Hematopoietic multipotent progenitor cell treated with erythropoietin and hydrocortisone succinate and interleukin-3 and kit ligand, for 15 days (in vitro differentiated cells): ENCODE data around the gene CAPZB.

Experiments used
- DNase-seq: peaks from one replicate; pipeline ENCODE4 v3.0.0-alpha.2; 2015; ENCODE audit warnings: low spot score

The CAPZB gene

DNA sequence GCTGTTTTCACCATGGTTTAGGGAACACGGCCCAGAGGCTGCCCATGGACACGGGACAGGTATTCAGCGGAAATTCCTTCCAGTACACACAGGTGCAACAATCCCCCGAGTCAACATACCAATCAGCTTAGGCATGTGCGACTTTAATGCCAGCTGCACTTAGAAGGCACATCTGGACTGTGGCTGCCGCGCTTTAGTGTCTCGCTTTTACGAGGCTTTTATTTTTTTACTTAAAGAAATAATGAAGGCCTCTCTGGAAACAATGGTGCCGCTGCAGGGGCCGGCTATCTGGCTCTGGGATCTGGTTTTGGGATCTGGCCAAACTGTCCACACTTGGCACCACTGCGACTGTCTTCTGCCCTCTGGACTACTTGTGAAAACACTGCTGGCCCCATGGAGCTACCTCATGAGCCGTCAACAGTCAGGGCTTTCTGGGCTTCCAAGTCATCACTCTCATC, 117.7 kb downstream of the CAPZB start:
- DNase-seq = no peak

DNA sequence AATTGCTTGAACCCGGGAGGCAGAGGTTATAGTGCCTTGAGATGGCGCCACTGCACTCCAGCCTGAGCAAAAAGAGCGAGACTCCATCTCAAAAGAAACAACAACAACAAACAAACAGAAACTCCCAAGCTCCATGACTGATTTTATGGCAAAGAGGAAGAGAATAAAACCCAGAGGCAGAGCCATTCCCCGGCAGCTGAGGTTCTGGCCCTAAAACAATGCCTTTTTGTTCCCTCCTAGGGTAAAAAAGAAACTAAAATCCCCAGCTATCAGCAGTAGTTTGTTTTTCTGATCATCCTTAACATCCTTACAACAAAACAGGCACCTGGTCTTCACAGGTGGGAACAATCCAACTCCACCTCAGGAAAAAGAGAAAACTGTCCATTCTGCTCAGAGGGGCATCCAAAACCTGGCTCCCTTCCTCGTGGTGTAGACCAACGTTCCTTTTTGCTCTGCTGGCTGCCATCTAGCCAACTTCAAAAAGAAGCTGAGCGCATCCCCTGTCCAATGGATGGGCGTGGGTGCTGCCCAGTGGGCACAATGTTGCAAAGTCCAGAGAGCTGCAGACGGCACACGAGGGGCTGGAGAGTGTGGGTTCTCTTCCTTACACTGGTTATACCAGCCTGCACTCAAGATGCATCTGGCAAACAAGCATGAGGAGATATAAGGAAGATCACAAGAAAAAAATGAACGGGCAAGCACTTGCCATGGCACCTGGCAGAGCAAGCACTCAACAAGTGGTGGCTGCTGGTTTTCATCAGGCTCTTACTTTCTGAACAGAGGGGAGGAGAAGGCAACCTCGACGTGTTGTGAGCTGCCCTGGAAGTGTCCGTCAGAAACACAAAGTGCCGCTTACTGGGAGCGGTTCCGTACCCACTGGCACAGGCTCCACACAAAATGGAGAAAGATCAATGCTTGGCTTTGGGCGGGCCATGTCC, 118.5 kb downstream of the CAPZB start:
- no peak for DNase-seq

DNA sequence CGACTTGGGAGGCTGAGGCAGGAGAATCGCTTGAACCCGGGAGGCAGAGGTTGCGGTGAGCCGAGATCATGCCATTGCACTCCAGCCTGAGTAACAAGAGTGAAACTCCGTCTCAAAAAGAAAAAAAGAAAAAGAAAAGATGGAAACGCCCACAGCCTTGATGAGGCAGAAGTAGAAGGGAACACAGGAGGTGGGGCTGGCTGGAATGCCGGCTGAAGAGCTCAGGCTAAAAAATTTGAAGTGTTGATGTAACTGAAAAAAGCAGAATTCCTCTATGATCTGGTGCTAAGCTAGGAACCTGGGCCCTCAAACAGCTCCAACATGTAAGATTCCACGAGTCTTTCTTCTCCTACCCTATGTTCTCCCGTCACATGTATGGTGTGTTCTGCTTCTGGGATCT, 119.6 kb downstream of the CAPZB start:
- DNase-seq = no peak

DNA sequence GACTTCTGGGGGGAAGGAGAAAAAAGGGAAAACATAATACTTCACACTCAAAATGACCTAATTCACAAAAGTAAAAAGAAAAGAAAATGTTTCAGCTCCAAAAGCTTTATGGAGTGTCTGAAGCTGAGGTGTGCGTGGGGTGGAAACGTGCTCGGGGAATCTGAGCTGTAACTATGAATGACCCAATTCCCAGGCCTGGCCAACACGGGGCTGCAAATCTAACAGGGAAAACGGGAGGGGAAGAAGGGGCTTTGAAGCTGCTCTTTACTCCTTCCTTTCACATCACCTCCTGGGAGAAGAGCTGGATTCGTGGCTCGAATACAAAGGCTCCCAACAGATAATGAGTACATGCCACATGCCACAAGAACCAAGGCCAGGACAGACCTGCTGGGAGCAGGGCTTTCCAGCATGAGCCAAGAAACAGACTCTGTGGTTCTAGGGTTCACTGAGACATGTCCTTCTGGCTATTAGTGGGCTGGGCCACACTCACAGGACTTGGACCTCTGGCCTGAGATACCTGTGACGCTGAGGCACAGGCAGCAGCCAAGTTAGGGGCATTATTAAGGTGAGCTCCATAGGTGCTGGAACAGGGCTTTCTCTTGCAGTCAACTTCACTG, 121.7 kb downstream of the CAPZB start:
- no peak for DNase-seq

DNA sequence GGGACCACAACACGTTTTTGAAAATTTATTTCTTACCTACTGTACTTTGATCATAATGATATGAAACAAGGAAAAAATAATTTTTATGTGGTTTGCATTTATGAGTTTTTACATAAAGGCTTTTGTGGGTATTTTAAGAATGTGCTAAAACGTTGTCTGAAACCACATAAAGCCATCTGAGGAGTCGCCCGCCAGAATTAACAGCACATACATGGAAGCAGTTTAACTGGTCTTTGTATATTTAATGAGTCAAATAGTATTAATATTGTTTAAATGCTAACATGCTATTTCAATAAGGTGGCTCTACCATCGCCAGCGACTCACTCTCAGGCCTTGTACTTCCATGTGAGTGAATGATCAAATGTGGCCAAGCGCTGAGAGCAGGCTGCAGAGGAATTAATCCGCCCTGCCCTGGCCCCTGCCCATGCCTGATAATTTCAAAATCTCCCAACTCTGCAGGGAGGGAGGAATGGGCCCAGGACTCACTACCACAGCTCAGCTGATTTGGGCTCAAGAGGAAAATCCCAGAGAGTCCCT, 123.7 kb downstream of the CAPZB start:
- DNase-seq = no peak

DNA sequence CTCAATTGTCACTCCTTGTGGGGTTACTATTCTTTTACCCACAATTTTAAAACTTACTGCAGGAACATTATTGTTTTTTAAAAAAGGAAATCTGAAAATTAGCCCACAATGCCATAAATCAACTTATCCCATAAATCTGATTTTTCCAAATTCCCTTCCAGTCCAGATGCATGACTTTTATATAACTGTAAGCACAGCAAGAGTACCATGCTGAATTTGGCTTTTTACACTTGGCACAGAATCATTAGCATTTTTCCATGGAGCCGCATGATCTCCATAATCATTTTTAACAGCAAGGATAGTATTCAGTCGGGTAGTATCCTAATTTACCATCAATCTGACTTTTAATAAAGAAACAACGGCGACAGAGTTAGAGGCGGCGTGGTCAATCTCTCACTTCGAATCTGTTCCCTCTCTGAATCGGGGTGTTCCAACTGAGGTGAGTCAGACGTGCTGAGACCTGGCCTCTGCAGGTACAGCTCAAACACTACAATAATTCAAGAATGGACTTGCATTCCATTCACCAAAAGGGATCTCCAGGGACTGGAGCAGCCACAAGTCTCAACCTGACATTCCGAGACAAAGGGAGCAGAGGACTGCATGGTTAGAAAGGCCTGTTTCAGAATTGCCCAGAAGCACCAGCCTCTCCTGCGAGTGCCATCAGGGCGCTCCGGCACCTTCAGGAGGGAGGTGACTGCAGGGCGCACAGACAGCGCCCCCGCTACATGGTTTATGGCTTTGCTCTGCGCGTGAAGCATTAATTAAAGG, 124.3 kb downstream of the CAPZB start:
- no peak for DNase-seq

DNA sequence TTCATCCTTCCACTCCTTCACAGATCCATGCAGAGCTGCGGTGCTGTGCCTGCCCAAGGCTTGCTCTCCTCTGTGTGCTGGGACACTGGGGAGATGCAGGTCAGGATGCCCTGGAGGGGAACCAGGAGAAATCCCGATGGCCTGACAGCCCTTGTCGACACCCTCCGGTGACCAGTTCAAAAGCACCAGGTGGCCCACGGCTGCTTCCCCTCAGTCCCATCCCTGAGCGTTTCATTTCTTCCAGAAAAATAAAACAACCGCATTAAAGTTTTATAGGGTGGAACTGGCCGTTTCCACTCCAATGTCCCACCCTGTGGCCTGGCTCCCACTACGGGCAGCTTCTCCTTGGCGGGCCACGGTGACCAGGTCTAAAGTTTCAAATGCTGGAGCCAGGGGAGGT, 124.9 kb downstream of the CAPZB start:
- no peak for DNase-seq

DNA sequence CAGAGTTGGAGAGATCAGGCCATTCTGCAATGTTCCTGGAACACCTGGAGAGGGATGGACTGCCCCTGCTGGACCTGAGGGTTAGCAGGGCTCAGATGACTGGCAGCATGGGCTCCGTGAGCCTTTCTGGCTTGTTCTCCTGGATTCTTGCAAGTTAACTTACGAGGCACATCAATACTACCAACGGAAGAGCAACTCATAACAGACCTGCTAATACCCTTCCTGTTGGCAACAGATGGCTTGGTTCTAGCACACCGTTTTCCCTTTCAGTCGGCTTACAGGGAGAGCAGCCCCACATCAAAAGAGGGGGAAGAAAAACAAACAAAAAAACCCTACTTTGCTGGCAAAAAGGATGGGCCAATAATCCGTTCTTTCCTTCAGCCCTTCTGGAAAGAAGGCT, 125.3 kb downstream of the CAPZB start:
- DNase-seq = no peak

DNA sequence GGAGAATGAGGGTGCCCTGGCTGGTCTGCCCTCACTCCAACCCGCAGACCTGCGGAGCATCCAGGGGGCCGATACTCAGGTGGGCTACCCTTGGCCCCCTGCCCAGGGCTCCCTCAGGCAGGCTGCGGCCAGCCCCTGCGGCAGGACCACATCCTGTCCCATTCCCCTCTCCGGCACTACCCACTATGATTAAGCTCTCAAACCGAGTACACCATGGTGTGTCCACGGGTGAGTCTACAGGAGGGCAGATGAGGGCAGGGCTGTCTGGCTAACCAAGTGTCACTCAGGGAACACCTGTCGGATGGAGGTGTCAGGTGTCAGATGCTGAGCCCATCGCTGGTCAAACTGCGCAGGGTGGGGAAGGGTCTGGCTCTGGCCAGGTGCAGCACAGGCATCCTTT, 126.0 kb downstream of the CAPZB start:
- no peak for DNase-seq

DNA sequence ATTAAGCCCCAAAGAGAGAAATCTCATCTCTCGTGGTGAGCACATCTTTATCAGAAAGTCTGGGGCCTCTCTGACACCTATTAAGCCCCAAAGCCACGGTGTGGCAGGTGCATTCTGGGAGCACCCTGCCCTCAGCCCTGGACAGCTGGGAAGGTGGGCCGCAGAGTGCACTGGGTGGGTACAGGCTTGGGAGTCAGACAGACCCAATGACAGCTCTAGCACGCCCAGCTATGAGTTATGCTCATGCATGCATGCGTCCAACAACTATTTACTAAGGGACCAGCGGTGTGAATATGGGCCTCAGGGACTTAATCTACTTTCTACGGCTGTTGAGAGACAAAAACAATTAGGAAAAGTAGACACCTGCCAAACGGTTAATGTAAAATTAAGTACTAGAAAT, 126.6 kb downstream of the CAPZB start:
- DNase-seq = no peak

DNA sequence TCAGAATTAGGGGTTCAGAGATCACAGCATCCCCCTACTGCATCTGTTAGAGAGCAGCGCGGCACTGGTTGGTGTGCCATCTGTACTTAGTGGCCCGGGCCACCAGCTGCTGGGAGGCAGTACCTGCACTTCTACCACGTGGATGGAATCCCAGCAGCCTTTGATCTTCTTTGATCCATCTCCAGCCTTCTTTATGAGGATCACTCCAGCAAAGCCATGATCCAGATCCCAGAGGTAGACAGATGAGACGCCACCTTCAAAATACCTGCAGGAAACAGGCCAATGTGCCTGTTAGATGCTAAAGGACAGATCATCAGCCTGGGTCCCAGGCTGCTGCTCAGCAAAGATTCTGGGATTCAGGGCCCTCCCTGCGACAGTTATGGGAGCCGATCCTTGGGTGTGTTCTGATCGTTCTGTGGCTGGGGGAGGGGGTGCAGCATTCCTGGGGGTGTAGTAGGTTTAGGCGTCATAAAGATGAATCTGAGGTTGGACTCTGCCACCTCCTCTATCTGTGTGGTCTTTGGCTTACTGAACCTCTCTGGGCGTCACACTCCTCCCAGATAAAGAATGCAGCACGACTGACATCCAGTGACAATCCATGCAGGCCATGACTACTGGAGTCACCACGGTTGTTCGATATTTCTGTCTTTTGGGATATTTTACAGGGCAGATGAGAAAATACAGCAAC, 127.9 kb downstream of the CAPZB start:
- no peak for DNase-seq

DNA sequence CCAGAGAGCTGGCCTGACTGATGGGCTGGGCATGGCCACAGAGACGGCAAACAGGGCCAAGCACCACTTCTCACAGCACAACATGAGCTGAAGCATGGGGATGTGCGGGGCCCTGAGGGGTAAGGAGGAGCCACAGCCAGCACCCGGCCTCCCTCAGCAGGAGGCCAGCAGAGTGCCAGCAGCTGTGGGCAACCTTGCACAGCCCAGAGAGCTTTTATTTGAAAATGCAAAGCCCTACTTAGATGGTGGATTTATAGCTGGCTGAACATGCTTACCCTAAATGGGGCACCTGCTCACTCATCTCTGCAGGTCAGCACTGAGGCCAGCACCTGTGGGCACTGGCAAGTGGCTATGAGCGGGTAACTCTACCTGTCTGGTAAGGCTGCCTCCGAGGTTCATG, 129.1 kb downstream of the CAPZB start:
- no peak for DNase-seq

DNA sequence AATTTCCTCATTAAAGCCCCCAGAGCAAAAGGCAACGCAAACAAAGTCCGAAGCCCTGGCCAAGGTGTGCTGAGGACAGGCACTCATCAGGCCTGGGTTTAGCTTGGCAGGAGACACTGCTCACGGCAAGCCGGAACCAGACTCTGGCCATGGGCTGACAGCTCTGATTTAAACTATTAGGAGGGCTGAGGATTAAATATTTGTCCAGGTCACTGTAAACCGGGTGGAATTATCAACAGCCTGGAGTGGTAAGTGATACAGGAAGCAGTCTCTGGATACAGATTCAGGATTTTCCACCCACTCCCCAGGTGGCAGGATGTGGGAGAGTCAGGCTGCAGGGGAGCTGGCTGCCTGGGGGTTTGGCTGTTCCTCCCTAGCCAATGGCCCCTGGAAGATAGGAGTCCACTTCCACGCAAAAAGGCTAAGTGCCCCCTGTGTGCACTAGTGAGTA, 130.8 kb downstream of the CAPZB start:
- DNase-seq = no peak

DNA sequence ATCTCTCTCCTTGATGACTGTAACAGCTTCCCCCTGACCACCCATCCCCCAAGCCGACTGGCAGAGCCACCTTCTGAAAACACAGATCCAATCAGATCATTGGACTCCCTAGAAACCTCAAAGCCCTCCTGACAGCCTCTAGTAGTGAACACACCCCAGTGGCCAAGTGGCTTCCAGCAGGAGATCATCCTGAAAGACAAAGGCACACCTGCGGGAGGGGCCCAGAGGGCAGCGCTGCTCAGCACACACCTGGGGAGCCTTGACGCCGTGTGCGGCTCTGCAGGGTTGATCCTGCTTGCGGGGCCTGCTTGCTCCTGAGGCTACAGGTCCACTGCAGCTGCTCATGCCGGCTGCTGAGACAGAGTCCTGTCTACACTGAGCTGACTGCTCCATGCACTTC, 131.7 kb downstream of the CAPZB start:
- DNase-seq = no peak

DNA sequence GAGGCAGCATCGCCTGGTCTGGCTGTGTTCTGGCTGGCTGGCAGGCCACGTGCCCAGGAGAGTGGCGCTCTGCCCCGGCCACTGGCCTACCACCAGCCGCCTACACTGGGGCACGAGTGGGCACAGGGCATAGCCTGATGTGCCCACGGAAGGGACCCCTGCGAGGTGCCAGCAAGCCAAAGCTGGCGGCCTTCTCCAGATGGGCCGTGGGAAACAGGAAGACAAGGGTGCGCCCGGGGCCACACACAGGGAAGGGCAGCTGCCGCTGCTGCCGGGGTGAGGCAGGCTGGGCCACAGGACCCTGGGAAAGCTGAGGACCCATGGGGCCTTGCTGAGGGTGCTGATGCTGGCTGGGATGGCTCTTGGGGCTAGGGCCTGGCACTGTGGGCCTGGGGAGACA, 132.5 kb downstream of the CAPZB start:
- no peak for DNase-seq

DNA sequence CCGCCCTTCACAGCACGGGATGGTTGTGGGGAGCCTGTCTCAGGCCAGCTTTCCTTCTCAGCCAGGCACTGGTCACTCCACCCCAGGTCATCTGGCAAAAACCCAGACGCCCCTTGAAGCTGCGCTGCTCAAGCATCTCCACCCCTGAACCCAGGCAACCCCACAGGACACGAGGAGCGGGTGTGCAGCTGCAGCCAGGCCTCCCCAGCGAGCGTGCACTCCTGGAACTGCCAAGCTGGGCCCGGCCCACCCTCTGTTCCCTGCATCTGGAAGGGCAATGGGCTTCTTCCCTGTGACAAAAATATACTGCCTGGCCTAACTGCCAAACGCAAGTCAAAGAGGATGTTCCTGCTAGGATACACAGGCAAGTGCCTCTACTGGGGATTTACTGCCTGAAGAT, 133.5 kb downstream of the CAPZB start:
- DNase-seq = no peak

DNA sequence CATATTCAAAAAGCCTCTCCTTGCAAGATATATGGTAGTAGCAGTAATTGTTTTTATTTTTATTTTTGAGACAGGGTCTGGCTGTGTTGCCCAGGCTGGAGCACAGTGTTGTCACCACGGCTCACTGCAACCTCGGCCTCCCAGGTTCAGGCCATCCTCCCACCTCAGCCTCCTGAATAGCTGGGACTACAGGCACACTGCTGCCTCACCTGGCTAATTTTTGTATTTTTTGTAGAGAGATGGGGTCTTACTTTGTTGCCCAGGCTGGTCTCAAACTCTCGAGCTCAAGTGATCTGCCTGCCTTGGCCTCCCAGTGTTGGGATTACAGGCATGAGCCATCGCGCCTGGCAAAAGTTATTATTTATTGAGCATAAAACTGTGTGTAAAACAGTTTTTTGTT, 134.8 kb downstream of the CAPZB start:
- no peak for DNase-seq

DNA sequence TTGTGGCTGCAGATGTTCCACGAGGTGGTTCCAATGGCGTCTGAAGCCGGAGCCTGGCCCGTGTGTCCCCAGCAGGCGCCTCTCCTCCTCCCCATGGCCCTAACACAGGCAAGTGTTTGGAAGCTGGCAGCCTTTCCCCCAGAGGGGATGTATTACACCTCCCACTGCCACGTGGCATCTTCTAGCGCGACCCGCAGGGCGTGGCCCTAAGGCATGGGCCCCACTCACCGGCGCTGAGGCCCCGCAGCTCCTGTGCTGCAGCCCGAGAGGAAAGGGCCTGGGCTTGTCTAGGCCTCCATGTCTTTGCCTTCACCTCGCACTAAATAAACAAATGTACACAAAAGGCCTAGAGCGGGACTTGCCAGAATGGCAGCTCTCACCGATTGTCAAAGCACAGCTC, 135.3 kb downstream of the CAPZB start:
- DNase-seq = no peak

DNA sequence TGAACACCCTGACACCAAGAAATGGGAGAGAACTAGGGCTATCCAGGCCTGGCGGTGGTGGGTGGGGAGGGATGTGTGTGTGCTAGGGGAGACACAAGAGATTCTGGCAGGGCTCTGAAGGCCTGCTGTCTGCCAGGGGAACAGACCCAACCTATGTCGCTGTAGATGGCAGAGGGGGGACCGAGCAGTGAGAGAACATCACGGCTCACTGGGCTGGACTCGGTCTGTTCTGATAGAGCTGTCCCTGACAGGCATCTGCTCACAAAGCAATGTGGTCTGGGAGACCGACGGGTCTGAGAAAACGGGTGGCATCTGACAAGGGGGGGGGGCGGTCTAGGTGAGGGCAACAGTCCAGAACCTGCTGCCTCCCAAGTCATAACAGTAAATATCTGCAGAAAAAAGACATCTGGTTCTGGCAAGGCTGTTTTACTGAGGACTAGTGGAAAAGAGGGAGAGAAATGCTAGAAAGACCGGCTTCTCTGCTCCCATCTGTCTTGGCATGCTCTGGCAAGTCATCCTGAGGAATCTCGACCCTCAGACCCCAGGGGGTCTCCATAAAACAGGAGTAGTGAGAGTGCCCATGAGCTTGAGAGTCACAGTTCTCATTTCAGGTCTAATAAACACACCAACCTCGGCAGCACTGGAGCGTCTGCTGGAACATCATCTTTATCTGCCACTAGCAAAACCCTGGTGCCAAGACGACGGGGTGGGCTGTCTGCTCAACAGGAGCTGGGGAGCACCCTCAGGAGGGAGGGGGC, 136.7 kb downstream of the CAPZB start:
- DNase-seq = no peak

DNA sequence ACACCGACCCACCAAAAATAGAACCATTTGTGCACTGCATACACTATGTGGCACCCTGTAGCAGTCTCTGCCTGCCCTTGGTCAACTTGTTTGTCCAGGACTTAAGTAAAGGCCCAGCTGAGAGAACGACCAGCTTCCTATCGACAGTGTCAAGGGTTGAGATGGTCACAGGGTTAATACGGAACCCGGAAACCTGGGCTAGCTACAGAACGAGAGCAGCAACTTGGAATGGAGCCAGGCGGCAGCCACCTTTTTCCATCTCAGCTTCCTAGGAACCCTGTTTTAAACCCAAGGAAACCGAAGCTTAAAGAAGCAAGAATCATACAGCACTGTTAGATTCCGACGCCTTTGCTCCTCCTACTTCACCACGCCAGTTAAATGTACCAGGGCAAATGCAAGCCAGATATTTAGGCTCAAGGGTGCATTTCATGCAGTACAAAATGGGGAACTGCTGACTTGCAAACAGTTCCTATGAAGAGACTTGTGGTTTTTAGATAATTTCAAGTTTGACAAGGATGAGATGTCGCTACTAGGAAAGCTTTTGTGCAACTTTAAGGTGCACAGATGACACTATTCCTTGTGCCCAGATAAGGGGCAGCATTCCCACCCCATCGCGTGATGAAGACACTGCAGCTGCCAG, 137.7 kb downstream of the CAPZB start:
- no peak for DNase-seq

DNA sequence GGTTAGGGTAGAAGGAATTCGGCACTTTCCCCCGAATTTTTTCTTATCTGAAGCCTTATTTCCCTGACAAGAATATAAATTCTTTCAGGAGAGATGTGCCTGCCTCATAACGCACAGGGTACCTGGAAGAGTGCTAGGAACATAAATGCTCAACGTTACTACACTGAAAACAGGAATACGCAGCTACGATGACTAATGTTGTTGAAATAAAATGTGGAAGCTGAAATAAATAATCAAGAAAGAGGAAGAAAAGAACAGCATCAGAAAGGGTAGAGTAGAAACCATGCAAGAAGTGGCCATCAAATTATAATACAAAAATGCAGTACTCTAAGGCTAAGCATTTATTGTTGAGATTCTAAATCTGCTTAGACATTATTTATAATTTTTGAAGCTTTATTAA, 139.3 kb downstream of the CAPZB start:
- no peak for DNase-seq
